Hematopoietic multipotent progenitor cell treated with erythropoietin and hydrocortisone succinate and interleukin-3 and kit ligand, for 4 days (in vitro differentiated cells): ENCODE results near the gene OPCML.

ENCODE experiments used
- DNase-seq: peaks from one replicate; pipeline ENCODE4 v3.0.0-alpha.2; 2015

Gene OPCML

GRCh38 chr11:133350045-133350444, 182.3 kb downstream of the OPCML start:
- DNase-seq, result no peak

- no peak for DNase-seq
These were observed 184.3 kb downstream of the OPCML start for GRCh38 chr11:133347988-133348387.

- DNase-seq, result no peak
These were observed 186.2 kb downstream of the OPCML start for GRCh38 chr11:133346137-133346536.

- no peak for DNase-seq
These were observed 188.3 kb downstream of the OPCML start for GRCh38 chr11:133343951-133344350.

GRCh38 chr11:133339495-133340140, 192.7 kb downstream of the OPCML start:
- DNase-seq, result no peak

GRCh38 chr11:133338588-133338987, 193.7 kb downstream of the OPCML start:
- no peak for DNase-seq

- DNase-seq, result no peak
These were observed 194.3 kb downstream of the OPCML start for GRCh38 chr11:133337951-133338418.

- no peak for DNase-seq
These were observed 195.1 kb downstream of the OPCML start for GRCh38 chr11:133337193-133337592.

GRCh38 chr11:133331031-133331430, 201.3 kb downstream of the OPCML start:
- DNase-seq, result no peak

- no peak for DNase-seq
These were observed 205.5 kb downstream of the OPCML start for GRCh38 chr11:133326849-133327248.

GRCh38 chr11:133326332-133326731, 206.0 kb downstream of the OPCML start:
- DNase-seq, result no peak

GRCh38 chr11:133325711-133326110, 206.6 kb downstream of the OPCML start:
- DNase-seq, result no peak

- no peak for DNase-seq
These were observed 208.9 kb downstream of the OPCML start for GRCh38 chr11:133323354-133323753.

GRCh38 chr11:133318221-133318620, 214.1 kb downstream of the OPCML start:
- no peak for DNase-seq

- DNase-seq, result no peak
These were observed 221.1 kb downstream of the OPCML start for GRCh38 chr11:133311230-133311629.

GRCh38 chr11:133306019-133306418, 226.3 kb downstream of the OPCML start:
- peak; percentile 13 for DNase-seq

- no peak for DNase-seq
These were observed 226.9 kb downstream of the OPCML start for GRCh38 chr11:133305208-133305956.

- DNase-seq, result no peak
These were observed 229.0 kb downstream of the OPCML start for GRCh38 chr11:133303262-133303661.

GRCh38 chr11:133302056-133302455, 230.2 kb downstream of the OPCML start:
- DNase-seq, result no peak

GRCh38 chr11:133300666-133301065, 231.6 kb downstream of the OPCML start:
- DNase-seq, result no peak

GRCh38 chr11:133291780-133292179, 240.5 kb downstream of the OPCML start:
- no peak for DNase-seq

GRCh38 chr11:133285359-133285758, 246.9 kb downstream of the OPCML start:
- no peak for DNase-seq

- DNase-seq, result no peak
These were observed 248.1 kb downstream of the OPCML start for GRCh38 chr11:133284156-133284555.

GRCh38 chr11:133277886-133278285, 254.4 kb downstream of the OPCML start:
- no peak for DNase-seq
